ENCODE results near the gene WAPL.

WAPL gene

GRCh38 chr10:86520871-86521677 is 518 bp downstream of the WAPL start:
- DNase-seq, result peak; percentile 64

GRCh38 chr10:86518781-86519180 is 2.8 kb downstream of the WAPL start:
- no peak for DNase-seq

GRCh38 chr10:86512137-86512536 is 9.5 kb downstream of the WAPL start:
- no peak for DNase-seq

- no peak for DNase-seq
Observed at GRCh38 chr10:86511027-86511865, 10.3 kb downstream of the WAPL start.

GRCh38 chr10:86509145-86509544 is 12.4 kb downstream of the WAPL start:
- DNase-seq, result no peak

GRCh38 chr10:86508217-86508616 is 13.4 kb downstream of the WAPL start:
- no peak for DNase-seq

GRCh38 chr10:86506499-86506898 is 15.1 kb downstream of the WAPL start:
- DNase-seq, result no peak

- no peak for DNase-seq
Observed at GRCh38 chr10:86506062-86506461, 15.5 kb downstream of the WAPL start.

- DNase-seq, result no peak
Observed at GRCh38 chr10:86504510-86504909, 17.1 kb downstream of the WAPL start.

GRCh38 chr10:86500846-86501245 is 20.7 kb downstream of the WAPL start:
- no peak for DNase-seq

GRCh38 chr10:86498598-86498997 is 23.0 kb downstream of the WAPL start:
- DNase-seq, result no peak

- DNase-seq, result no peak
Observed at GRCh38 chr10:86497621-86498020, 24.0 kb downstream of the WAPL start.

- no peak for DNase-seq
Observed at GRCh38 chr10:86489960-86490612, 31.5 kb downstream of the WAPL start.

GRCh38 chr10:86489071-86489810 is 32.4 kb downstream of the WAPL start:
- DNase-seq, result no peak

- DNase-seq, result no peak
Observed at GRCh38 chr10:86486856-86487255, 34.7 kb downstream of the WAPL start.

GRCh38 chr10:86483664-86484063 is 37.9 kb downstream of the WAPL start:
- DNase-seq, result no peak

GRCh38 chr10:86481761-86482160 is 39.8 kb downstream of the WAPL start:
- no peak for DNase-seq

- no peak for DNase-seq
Observed at GRCh38 chr10:86480571-86480970, 41.0 kb downstream of the WAPL start.

GRCh38 chr10:86472061-86472460 is 49.5 kb downstream of the WAPL start:
- no peak for DNase-seq

- DNase-seq, result no peak
Observed at GRCh38 chr10:86461963-86462804, 59.4 kb downstream of the WAPL start.

- no peak for DNase-seq
Observed at GRCh38 chr10:86451604-86451960, 70.0 kb downstream of the WAPL start.

All from retina (tissue), 1 donor.